Right ventricle myocardium superior (tissue), 1 donor: ENCODE results near the gene AMELY. TPM values are rescaled to one million over a fixed set of nuclear protein-coding genes. Genes with fewer than 3 reads are reported as not detected.
"Not testable (repeated sequence)": the region's sequence is repeated elsewhere in the genome, so short reads cannot be mapped to it uniquely, and the experiment has no call there.

Experiments used
- ATAC-seq: fragments of 200-7000 bp; cut with Tn5 transposase; one replicate; pipeline ENCODE4 v1.9.1; 2020; ENCODE audit warnings: mild to moderate bottlenecking; ENCODE audit not compliant: poor library complexity
- DNase-seq: peaks from one replicate; pipeline ENCODE4 v3.0.0-alpha.2; 2020
- intact Hi-C: fragments of 100-400 bp; cut with DNase I; formaldehyde crosslinking; loops from one replicate; pipeline ENCODE4 v1.11.2; 2022
- total RNA-seq: library from RNA; stranded (reverse); fragmentation: NEBNext Ultra II Directional; extraction: Animal tissue kit (Norgen Biotek cat#: 25700); gene quantifications from one replicate; pipeline ENCODE4 v1.2.1, GENCODE V29; 2021
- donor health status: DM: no; HTN: yes; CAD: no; lungs with severe emphysema.

Gene AMELY
- total RNA-seq, 1 donor from 2014 or later, result not detected

DNA sequence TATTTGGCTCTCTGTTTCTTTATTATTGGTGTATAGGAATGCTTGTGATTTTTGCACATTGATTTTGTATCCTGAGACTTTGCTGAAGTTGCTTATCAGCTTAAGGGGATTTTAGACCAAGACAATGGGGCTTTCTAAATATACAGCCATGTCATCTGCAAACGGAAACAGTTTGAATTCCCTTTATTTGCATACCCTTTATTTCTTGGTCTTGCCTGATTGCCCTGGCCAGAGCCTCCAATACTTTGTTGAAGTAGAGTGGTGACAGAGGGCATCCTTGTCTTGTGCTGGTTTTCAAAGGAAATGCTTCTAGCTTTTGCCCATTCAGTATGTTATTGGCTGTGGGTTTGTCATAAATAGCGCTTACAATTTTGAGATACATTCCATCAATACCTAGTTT lies 68.9 kb downstream of the AMELY start:
- intact Hi-C loops, DNase-seq, ATAC-seq: not testable (repeated sequence)

Other genes starting within 250 kb of the AMELY start
- not detected for gene TBL1Y, start 1.1 kb downstream of the AMELY start, total RNA-seq